Bronchial epithelial cell (primary cell): Measurements from ENCODE around the gene PCSK9. TPM values are rescaled to one million over a fixed set of nuclear protein-coding genes. Genes with fewer than 3 reads are reported as not detected.

Experiments
- DNase-seq: peaks from one replicate; pipeline ENCODE4 v3.0.0-alpha.2; 2010; ENCODE audit warnings: low read depth
- FAIRE-seq: peaks from 2 replicates; lab custom pipeline; 2011; peaks lifted over from hg19 to GRCh38; lab: Jason Lieb, UNC
- H3K27me3 ChIP-seq: 2 replicates; pipeline ENCODE4 v1.5.1; 2011; ENCODE audit warnings: low read length; ENCODE audit not compliant: control insufficient read depth, insufficient read depth
- H3K36me3 ChIP-seq: 2 replicates; pipeline ENCODE4 v1.5.1; 2011; ENCODE audit warnings: low read length; ENCODE audit not compliant: control insufficient read depth, insufficient read depth
- H3K4me3 ChIP-seq: 2 replicates; pipeline ENCODE4 v1.5.1; 2011; ENCODE audit warnings: mild to moderate bottlenecking, low read depth, low read length, control low read depth
- total RNA-seq: library from RNA; depleted of rRNA; stranded (reverse); fragments of >200 nt; gene quantifications from 2 replicates; pipeline ENCODE4 v1.2.1, GENCODE V29; 2014
- TF ChIP-seq, protein P1 (sequence below): IDR thresholded peaks from 2 replicates; pipeline ENCODE4 v1.5.1; 2011; ENCODE audit warnings: mild to moderate bottlenecking, moderate library complexity, low read length, control low read depth, inconsistent platforms; ENCODE audit not compliant: insufficient read depth, severe bottlenecking

PCSK9 gene
- total RNA-seq, 1 donor from 2014 or later, result 11.3 TPM

DNA sequence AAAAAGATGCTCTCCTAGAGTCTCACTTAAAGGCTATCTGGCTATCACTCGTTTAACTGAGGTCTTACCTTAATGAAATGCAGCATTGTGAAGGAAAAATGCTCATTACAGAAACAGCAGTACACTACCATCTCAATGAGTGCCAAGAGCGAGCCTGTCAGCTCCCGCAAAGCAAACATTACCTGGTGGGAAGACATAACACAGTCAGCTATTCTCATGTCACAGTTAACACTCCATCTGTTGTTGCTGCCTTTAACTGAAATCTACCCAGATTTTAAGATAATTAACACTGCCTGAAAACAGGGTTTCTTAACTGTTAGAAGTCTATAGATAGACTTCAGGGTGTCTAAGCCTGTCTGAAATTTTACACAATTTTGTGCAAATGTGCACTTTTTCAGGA lies 39.1 kb downstream of the PCSK9 start:
- peaks cover 13% of the 10 kb centered on the region for H3K36me3 ChIP-seq
- no peak overlapping the region for H3K4me3 ChIP-seq
- FAIRE-seq (no peak), DNase-seq (no peak)
- H3K27me3 ChIP-seq, result no peaks in the 10 kb centered on the region
- TF ChIP-seq, protein P1, sequence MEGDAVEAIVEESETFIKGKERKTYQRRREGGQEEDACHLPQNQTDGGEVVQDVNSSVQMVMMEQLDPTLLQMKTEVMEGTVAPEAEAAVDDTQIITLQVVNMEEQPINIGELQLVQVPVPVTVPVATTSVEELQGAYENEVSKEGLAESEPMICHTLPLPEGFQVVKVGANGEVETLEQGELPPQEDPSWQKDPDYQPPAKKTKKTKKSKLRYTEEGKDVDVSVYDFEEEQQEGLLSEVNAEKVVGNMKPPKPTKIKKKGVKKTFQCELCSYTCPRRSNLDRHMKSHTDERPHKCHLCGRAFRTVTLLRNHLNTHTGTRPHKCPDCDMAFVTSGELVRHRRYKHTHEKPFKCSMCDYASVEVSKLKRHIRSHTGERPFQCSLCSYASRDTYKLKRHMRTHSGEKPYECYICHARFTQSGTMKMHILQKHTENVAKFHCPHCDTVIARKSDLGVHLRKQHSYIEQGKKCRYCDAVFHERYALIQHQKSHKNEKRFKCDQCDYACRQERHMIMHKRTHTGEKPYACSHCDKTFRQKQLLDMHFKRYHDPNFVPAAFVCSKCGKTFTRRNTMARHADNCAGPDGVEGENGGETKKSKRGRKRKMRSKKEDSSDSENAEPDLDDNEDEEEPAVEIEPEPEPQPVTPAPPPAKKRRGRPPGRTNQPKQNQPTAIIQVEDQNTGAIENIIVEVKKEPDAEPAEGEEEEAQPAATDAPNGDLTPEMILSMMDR, result no peak

DNA sequence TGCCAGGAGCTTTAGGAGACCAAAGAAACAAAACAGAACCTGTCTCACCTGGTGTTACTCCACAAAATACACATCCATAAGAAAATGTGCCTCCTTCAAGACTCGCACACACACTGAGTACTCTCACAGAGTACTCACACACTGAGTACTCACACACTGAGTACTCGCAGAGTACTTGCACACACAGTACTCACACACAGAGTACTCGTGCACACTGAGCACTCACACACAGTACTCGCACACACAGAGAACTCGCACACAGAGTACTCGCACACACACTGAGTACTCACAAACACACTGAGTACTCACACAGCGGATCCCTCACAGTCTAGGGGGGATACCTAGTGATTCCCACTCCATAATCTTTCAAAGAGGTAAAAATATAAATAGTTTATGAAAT lies 40.3 kb downstream of the PCSK9 start:
- TF ChIP-seq, protein P1, result no peak
- peaks cover 17% of the 10 kb centered on the region for H3K36me3 ChIP-seq
- H3K27me3 ChIP-seq, result no peaks in the 10 kb centered on the region
- DNase-seq, result no peak
- FAIRE-seq, result no peak
- H3K4me3 ChIP-seq, result no peak overlapping the region

DNA sequence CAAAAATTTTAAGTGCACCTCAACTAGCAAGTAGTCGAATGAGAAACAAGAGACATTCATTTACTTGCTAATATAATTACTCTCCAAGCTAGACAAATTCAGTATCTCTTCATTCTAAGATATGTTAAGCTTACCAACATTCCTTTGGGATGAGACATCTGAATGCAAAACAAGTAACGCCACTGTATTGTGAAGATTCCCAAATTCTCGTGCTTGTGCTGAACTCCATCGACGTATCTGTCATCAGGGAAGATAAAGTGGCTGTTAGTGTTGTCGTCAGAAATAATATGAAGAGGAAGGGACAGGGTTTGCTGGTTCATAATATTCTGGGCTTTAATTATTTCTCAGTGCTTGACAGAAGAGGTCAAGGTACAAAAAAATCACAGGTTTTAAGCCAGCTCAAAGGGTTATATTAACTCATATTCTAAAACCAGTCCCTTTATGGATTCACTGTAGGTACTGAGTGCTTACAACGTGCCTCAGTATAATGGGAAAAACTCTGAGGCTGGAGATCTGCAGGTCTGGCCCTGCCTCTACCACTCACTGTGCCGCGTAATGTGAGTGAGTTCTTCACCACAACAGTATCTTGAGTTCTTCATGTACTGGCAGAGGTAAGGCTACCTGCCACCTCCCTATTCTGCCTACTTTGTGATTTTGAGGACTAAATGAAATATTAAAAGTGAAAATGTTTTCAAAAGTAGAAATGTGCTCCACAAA lies 42.0 kb downstream of the PCSK9 start:
- DNase-seq (peak; percentile 43), FAIRE-seq (peak; percentile 87)
- TF ChIP-seq, protein P1, result no peak
- Histone ChIP-seq H3K4me3 (no peak overlapping the region), H3K36me3 (peaks cover 23% of the 10 kb centered on the region), H3K27me3 (no peaks in the 10 kb centered on the region)

DNA sequence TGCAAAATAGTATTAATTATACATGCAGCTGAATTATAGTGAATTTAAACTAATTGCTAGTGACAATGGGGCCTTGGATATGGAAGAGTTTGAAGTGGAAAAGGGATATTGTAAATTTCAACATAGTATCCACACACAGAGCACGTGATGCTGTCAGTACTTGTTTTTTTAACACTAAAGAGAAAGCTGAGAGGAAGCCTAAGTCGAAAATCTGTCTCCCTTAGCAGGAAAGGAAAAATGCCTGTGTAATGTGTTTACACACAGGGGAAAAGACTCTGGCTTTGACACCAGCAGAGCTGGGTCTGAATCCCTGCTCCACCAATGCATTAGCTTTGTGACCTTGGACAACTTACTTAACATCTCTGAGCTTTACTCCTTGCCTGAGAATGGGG lies 42.6 kb downstream of the PCSK9 start:
- no peaks in the 10 kb centered on the region for H3K27me3 ChIP-seq
- H3K36me3 ChIP-seq, result peaks cover 19% of the 10 kb centered on the region
- no peak overlapping the region for H3K4me3 ChIP-seq
- TF ChIP-seq, protein P1, result no peak
- DNase-seq (no peak), FAIRE-seq (no peak)

DNA sequence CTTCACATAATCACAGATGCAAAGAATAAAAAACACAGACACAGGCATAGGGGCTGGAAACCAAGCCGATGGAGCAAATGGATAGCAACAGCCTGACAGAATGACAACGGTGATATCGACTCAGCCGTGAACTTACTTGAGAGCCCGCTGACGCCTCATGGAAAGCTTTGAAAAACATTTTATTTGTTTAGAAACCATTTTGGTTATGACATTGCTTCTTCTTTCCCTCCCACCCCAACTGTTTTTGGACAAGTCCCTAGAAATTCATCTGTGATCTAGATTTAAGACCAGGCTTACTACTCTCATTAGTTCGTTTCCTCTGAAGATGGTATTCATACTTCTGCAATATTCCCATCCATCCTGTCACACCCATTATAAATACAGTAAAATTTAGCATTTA lies 44.9 kb downstream of the PCSK9 start:
- FAIRE-seq, result no peak
- Histone ChIP-seq H3K27me3 (no peaks in the 10 kb centered on the region), H3K4me3 (no peak overlapping the region), H3K36me3 (peaks cover 13% of the 10 kb centered on the region)
- no peak for DNase-seq
- TF ChIP-seq, protein P1, result no peak

DNA sequence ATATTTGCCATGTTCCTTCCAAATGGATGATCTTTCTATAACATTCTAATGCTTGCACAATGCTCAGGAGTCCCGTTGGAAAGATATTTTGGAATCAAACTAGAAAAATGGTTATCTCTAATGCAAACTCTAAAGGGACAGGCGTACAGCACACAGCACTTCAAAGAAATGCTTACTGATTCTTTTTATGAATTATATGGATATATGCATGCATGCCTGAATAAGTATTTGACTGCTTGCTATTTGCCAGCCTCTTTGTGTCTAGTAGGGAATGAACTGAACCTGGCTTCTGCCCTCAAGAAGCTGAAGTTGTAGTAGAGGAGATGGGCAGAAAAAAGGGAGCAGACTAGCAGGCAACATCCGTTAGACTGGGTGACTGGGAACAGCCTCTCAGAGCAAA lies 48.1 kb downstream of the PCSK9 start:
- TF ChIP-seq, protein P1, result no peak
- peaks cover 12% of the 10 kb centered on the region for H3K36me3 ChIP-seq
- no peak overlapping the region for H3K4me3 ChIP-seq
- FAIRE-seq, result no peak
- no peaks in the 10 kb centered on the region for H3K27me3 ChIP-seq
- no peak for DNase-seq
